Measurements from ENCODE around the gene SETMAR.

DNA sequence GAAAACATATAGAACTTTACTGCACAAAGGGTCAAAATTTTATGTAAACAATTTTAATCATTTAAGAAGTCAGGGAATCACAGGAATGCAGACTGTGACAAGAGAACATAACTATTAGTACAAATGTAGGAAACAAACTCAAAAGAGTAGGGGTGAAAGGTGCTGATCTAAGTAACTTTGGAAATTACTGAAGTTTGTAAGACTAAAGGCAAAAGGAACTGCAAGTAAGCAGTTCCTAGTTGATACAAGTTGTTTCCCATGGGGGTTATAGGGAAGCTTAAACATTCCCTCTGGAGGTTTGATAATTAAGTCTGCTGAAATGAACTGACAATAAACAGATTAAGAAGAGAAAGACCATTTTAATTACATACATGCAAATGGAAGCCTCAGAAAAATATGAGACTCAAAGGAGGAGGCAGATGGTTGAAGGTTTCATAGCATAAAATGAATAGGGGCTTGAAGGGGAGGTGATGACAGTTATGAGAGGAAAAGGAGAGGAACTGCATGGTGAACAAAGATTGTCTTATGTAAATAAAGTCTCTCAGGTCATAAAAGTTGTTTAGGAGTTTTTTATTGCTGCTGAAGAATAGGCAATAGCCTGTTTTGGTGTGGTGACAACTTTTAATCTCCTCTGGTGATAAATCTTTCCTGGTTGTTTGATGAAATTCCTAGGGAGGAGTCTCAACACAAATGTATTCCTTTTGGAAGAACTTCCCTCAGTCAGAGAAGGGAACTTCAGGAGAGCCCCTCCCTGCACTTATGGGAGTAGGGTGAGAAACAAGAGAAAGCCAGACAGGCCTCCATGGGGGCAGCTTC is 17.1 kb downstream of the SETMAR start:
- no peak; the same call in 1 of the 2 replicates for TF ChIP-seq POLR2AphosphoS5 (IDR thresholded peaks at IDR 0.05; ENCODE audit: borderline replicate concordance, low read depth, low read length)
- TF ChIP-seq EZH2 (IDR thresholded peaks at IDR 0.05) = no peak

Measured in SK-N-MC (cell line).